K562 (cell line): ENCODE data around the gene IKBKE. TPM values are rescaled to one million over a fixed set of nuclear protein-coding genes. Genes with fewer than 3 reads are reported as not detected.

ENCODE experiments used
- ATF4 ChIP-seq: fragments of 450-650 bp; formaldehyde crosslinking; IDR thresholded peaks from 2 replicates; pipeline ENCODE4 v1.4.0; 2022; ENCODE audit warnings: mild to moderate bottlenecking, moderate library complexity
- DEAF1 ChIP-seq: fragments of 450-650 bp; formaldehyde crosslinking; IDR thresholded peaks from 2 replicates; pipeline ENCODE4 v1.4.0; 2020; ENCODE audit warnings: mild to moderate bottlenecking, moderate library complexity
- ESRRA ChIP-seq: fragments of 450-650 bp; IDR thresholded peaks from 2 replicates; pipeline ENCODE4 v1.6.1; 2014; ENCODE audit warnings: low read depth, mild to moderate bottlenecking, moderate library complexity, borderline replicate concordance
- GTF3C2 ChIP-seq: IDR thresholded peaks from 3 replicates; pipeline ENCODE4 v1.6.1; 2011; ENCODE audit warnings: borderline replicate concordance, mild to moderate bottlenecking, moderate library complexity; ENCODE audit not compliant: insufficient read length; ENCODE audit errors: extremely low read depth
- HINFP ChIP-seq: fragments of 450-650 bp; conservative IDR thresholded peaks from 2 replicates; pipeline ENCODE4 v1.6.1; 2016; ENCODE audit warnings: missing genetic modification characterization, low read depth, mild to moderate bottlenecking, control low read depth, missing compliant biosample characterization
- LCOR ChIP-seq: sonication (generic); formaldehyde crosslinking; IDR thresholded peaks from 2 replicates; pipeline ENCODE4 v1.8.0; 2022; ENCODE audit warnings: mild to moderate bottlenecking, missing genetic modification reagents
- MAX ChIP-seq: sonication (generic); formaldehyde crosslinking; IDR thresholded peaks from 2 replicates; pipeline ENCODE4 v1.9.0; 2022; ENCODE audit warnings: mild to moderate bottlenecking, missing genetic modification reagents
- SIN3B ChIP-seq: fragments of 450-650 bp; IDR thresholded peaks from 2 replicates; pipeline ENCODE4 v1.6.1; 2017; ENCODE audit warnings: low read depth, mild to moderate bottlenecking, moderate library complexity
- SNRNP70 ChIP-seq: fragments of 200-400 bp; formaldehyde crosslinking; optimal IDR thresholded peaks from 2 replicates; pipeline ENCODE3; 2017; ENCODE audit warnings: low read depth, low read length
- TFE3 ChIP-seq: fragments of 450-650 bp; formaldehyde crosslinking; IDR thresholded peaks from 2 replicates; pipeline ENCODE4 v1.4.0; 2020; ENCODE audit warnings: mild to moderate bottlenecking, mixed read lengths
- ZC3H11A ChIP-seq: IDR thresholded peaks from 2 replicates; pipeline ENCODE4 v1.6.1; 2012; ENCODE audit warnings: low read depth, low read length, improper control_type of control experiment
- ZNF311 ChIP-seq: fragments of 250-450 bp; sonication (Bioruptor Pico); IDR thresholded peaks from 2 replicates; pipeline ENCODE4 v1.4.0; 2020; ENCODE audit warnings: mild to moderate bottlenecking, moderate library complexity
- ZNF512 ChIP-seq: IDR thresholded peaks from 2 replicates; pipeline ENCODE4 v1.6.1; 2016; ENCODE audit warnings: missing genetic modification characterization, missing compliant biosample characterization
- ZNF764 ChIP-seq: fragments of 250-450 bp; sonication (Bioruptor Pico); IDR thresholded peaks from 2 replicates; pipeline ENCODE4 v1.4.0; 2020; ENCODE audit warnings: low read depth, mild to moderate bottlenecking, moderate library complexity
- ZNF830 ChIP-seq: fragments of 250-450 bp; sonication (Bioruptor Pico); IDR thresholded peaks from 2 replicates; pipeline ENCODE4 v1.5.0; 2021; ENCODE audit warnings: mild to moderate bottlenecking
- polyA plus RNA-seq, 8 experiments: library from polyadenylated mRNA; depleted of rRNA in 4 of 8; stranded (reverse) in 5 of 8; unstranded in 3 of 8; fragments of >200 nt; fragmentation: Nextera tagmentation in 2 of 8; fragmentation: Illumina TruSeq in 1 of 8; extraction: Ambion mirVana in 2 of 8; extraction: Trizol in 1 of 8; gene quantifications; 2 replicates each; pipeline versions ENCODE4 v1.2.1 to v1.2.3, GENCODE V29; 2011 to 2014; ENCODE audit warnings: inconsistent platforms in 1 of 8, missing spikeins in 1 of 8
- total RNA-seq, 7 experiments: library from RNA; depleted of rRNA in 6 of 7; stranded (reverse); fragments of >200 nt in 6 of 7; fragmentation: Illumina TruSeq in 2 of 7; extraction: Trizol in 2 of 7; gene quantifications; 2 replicates each; pipeline versions ENCODE4 v1.2.1 to v1.2.3, GENCODE V29; 2011 to 2021; ENCODE audit warnings: low replicate concordance in 1 of 7

Gene IKBKE
- total and polyA plus RNA-seq, 9 of the 15 experiments (the other 6 are each of a cell fraction or from before 2014, with no cell fraction given) = 2.3 to 9.0 (median 4.8) TPM

GRCh38 chr1:206489980-206490770 lies 19.9 kb downstream of the IKBKE start (continued):
- 0 out of 2 replicates have a peak, but pooled peaks have one; percentile 32 for TF ChIP-seq ATF4 (CRISPR knock-in tag)
- TF ChIP-seq SIN3B = no peak
- peak; percentile 13; the same call in 1 of the 2 replicates for TF ChIP-seq ESRRA
- TF ChIP-seq GTF3C2 = no peak
- no peak for TF ChIP-seq ZNF764 (CRISPR knock-in tag)
- TF ChIP-seq SNRNP70 = no peak
- no peak for TF ChIP-seq ZNF311 (CRISPR knock-in tag)
- 0 out of 2 replicates have a peak, but pooled peaks have one; percentile 18 for TF ChIP-seq ZNF512 (tag)
- TF ChIP-seq ZNF830 (CRISPR knock-in tag) = 0 out of 2 replicates have a peak, but pooled peaks have one; percentile 14
- TF ChIP-seq ZC3H11A = 0 out of 2 replicates have a peak, but pooled peaks have one; percentile 56
- 0 out of 2 replicates have a peak, but pooled peaks have one; percentile 12 for TF ChIP-seq LCOR (CRISPR knock-in tag)
- peak; percentile 96 for TF ChIP-seq DEAF1
- no peak for TF ChIP-seq TFE3
- no peak for TF ChIP-seq MAX (CRISPR knock-in tag)
- TF ChIP-seq HINFP (tag) = no peak
